Astrocyte (in vitro differentiated cells and primary cell): ENCODE measurements around the gene MDK. TPM values are rescaled to one million over a fixed set of nuclear protein-coding genes. Genes with fewer than 3 reads are reported as not detected.

Source experiments
- DNase-seq: peaks from one replicate; pipeline ENCODE4 v3.0.0-alpha.2; 2010; ENCODE audit warnings: low read depth
- FAIRE-seq: peaks from 2 replicates; lab custom pipeline; 2011; peaks lifted over from hg19 to GRCh38; lab: Jason Lieb, UNC
- H2AFZ ChIP-seq: 2 replicates; pipeline ENCODE4 v1.6.0; 2012; ENCODE audit warnings: low read depth, low read length, inconsistent platforms
- H3K27ac ChIP-seq: 2 replicates; pipeline ENCODE4 v1.5.1; 2011; ENCODE audit warnings: low read depth, low read length, inconsistent platforms
- H3K27me3 ChIP-seq: 2 replicates; pipeline ENCODE4 v1.6.0; 2011; ENCODE audit warnings: low read length, inconsistent platforms; ENCODE audit not compliant: insufficient read depth
- H3K36me3 ChIP-seq: 2 replicates; pipeline ENCODE4 v1.5.1; 2011; ENCODE audit warnings: low read length, inconsistent platforms; ENCODE audit not compliant: insufficient read depth
- H3K4me1 ChIP-seq: 2 replicates; pipeline ENCODE4 v1.5.1; 2011; ENCODE audit warnings: low read length, inconsistent platforms; ENCODE audit not compliant: insufficient read depth
- H3K4me2 ChIP-seq: 2 replicates; pipeline ENCODE4 v1.6.0; 2012; ENCODE audit warnings: low read length, inconsistent platforms
- H3K4me3 ChIP-seq: 2 replicates; pipeline ENCODE4 v1.5.1; 2011; ENCODE audit warnings: low read depth, mild to moderate bottlenecking, low read length, inconsistent platforms; ENCODE audit not compliant: insufficient read depth
- H3K79me2 ChIP-seq: 2 replicates; pipeline ENCODE4 v1.6.0; 2012; ENCODE audit warnings: mild to moderate bottlenecking, low read length, inconsistent platforms; ENCODE audit not compliant: insufficient read depth
- H3K9ac ChIP-seq: 2 replicates; pipeline ENCODE4 v1.6.0; 2012; ENCODE audit warnings: mild to moderate bottlenecking, low read length, inconsistent platforms
- H3K9me3 ChIP-seq: 2 replicates; pipeline ENCODE4 v1.5.1; 2012; ENCODE audit warnings: low read depth, mild to moderate bottlenecking, low read length, inconsistent platforms; ENCODE audit not compliant: insufficient read depth
- H4K20me1 ChIP-seq: 2 replicates; pipeline ENCODE4 v1.6.0; 2012; ENCODE audit warnings: low read length, inconsistent platforms; ENCODE audit not compliant: insufficient read depth
- H3K27ac Mint-ChIP-seq: one replicate; pipeline ENCODE4 v1.8.0; 2021; ENCODE audit warnings: mild to moderate bottlenecking, mixed read lengths; ENCODE audit not compliant: unreplicated experiment
- H3K27me3 Mint-ChIP-seq: one replicate; pipeline ENCODE4 v1.8.0; 2021; ENCODE audit warnings: low read depth, mixed read lengths; ENCODE audit not compliant: unreplicated experiment
- H3K36me3 Mint-ChIP-seq: one replicate; pipeline ENCODE4 v1.8.0; 2021; ENCODE audit warnings: low read depth, mixed read lengths; ENCODE audit not compliant: unreplicated experiment
- H3K4me1 Mint-ChIP-seq: one replicate; pipeline ENCODE4 v1.8.0; 2021; ENCODE audit warnings: low read depth, mixed read lengths; ENCODE audit not compliant: unreplicated experiment
- H3K4me3 Mint-ChIP-seq: one replicate; pipeline ENCODE4 v1.8.0; 2021; ENCODE audit warnings: mild to moderate bottlenecking, moderate library complexity, mixed read lengths; ENCODE audit not compliant: unreplicated experiment
- H3K9me3 Mint-ChIP-seq: one replicate; pipeline ENCODE4 v1.8.0; 2021; ENCODE audit warnings: mild to moderate bottlenecking, mixed read lengths; ENCODE audit not compliant: unreplicated experiment
- EZH2 ChIP-seq: IDR thresholded peaks from 2 replicates; pipeline ENCODE4 v1.6.1; 2012; ENCODE audit warnings: mild to moderate bottlenecking, low read length, inconsistent platforms; ENCODE audit not compliant: insufficient read depth
- total RNA-seq: library from RNA; stranded (reverse); gene quantifications from 2 replicates; pipeline ENCODE4 v1.2.1, GENCODE V29; 2021
- TF ChIP-seq, protein P1 (sequence below): IDR thresholded peaks from 2 replicates; pipeline ENCODE4 v1.5.1; 2011; ENCODE audit warnings: low read depth, mild to moderate bottlenecking, inconsistent platforms, low read length, moderate library complexity; ENCODE audit not compliant: insufficient read depth

The MDK gene
- total RNA-seq, 1 donor from 2014 or later = 325 TPM

DNA sequence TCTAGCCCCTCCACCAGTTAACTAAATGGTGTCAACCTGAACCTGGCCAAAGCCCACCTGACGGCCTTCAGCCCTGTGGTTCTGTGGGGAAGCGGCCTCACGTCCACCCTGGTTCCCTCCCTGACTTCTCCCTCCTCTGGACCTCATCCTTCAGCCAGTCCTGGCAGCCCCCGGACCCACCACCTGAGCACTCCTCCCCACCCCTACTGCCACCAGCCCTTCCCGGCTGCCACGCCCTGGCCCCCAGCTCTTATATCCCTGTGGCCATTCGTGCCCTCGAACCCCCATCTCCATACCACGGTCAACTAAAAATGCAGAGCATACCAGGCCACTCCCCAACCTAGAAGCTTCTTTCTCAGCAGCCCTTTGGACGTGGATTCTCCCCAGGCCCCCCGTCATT, 4.2 kb upstream of the MDK start:
- DNase-seq = no peak
- H3K27ac ChIP-seq = no peak overlapping the region
- H3K79me2 ChIP-seq = peaks cover 5% of the 10 kb centered on the region
- H3K4me3 ChIP-seq = no peak overlapping the region
- TF ChIP-seq, protein P1, sequence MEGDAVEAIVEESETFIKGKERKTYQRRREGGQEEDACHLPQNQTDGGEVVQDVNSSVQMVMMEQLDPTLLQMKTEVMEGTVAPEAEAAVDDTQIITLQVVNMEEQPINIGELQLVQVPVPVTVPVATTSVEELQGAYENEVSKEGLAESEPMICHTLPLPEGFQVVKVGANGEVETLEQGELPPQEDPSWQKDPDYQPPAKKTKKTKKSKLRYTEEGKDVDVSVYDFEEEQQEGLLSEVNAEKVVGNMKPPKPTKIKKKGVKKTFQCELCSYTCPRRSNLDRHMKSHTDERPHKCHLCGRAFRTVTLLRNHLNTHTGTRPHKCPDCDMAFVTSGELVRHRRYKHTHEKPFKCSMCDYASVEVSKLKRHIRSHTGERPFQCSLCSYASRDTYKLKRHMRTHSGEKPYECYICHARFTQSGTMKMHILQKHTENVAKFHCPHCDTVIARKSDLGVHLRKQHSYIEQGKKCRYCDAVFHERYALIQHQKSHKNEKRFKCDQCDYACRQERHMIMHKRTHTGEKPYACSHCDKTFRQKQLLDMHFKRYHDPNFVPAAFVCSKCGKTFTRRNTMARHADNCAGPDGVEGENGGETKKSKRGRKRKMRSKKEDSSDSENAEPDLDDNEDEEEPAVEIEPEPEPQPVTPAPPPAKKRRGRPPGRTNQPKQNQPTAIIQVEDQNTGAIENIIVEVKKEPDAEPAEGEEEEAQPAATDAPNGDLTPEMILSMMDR = no peak
- no peak for TF ChIP-seq EZH2
- no peak overlapping the region for H3K9ac ChIP-seq
- no peak overlapping the region for H3K4me3 Mint-ChIP-seq
- H3K27me3 Mint-ChIP-seq = no peaks in the 10 kb centered on the region
- no peaks in the 10 kb centered on the region for H3K4me1 Mint-ChIP-seq
- no peak overlapping the region for H2AFZ ChIP-seq
- H3K9me3 Mint-ChIP-seq = no peaks in the 10 kb centered on the region
- H3K4me1 ChIP-seq = peaks cover 5% of the 10 kb centered on the region
- H3K27ac Mint-ChIP-seq = peak overlapping the region; percentile 12
- no peak for FAIRE-seq
- H4K20me1 ChIP-seq = no peaks in the 10 kb centered on the region
- H3K36me3 ChIP-seq = no peaks in the 10 kb centered on the region
- H3K27me3 ChIP-seq = no peaks in the 10 kb centered on the region
- peaks cover 14% of the 10 kb centered on the region for H3K36me3 Mint-ChIP-seq
- H3K4me2 ChIP-seq = no peak overlapping the region
- no peaks in the 10 kb centered on the region for H3K9me3 ChIP-seq

DNA sequence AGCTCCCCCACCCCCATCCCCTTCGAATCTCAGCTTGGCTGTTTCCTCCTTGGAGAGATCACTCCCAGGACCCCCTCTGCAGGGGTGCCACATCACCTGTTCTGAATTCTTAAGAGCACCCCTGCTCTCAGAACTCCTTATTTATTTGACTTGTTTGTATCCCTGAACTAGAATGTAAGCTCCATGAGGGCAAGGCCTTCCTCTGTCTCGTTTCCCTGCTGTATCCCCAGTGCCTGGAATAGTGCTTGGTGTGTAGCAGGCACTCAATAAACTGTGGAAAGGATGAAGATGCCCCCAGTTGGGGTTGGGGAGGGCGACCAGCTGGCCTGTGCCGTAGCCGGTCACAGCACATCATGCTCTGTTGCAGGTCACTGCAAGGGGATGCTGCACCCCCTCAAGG, 3.6 kb upstream of the MDK start:
- no peaks in the 10 kb centered on the region for H3K9me3 Mint-ChIP-seq
- Histone ChIP-seq H3K4me3 (no peak overlapping the region), H3K4me2 (no peak overlapping the region), H3K9me3 (no peaks in the 10 kb centered on the region), H3K79me2 (peaks cover 10% of the 10 kb centered on the region), H3K4me1 (peaks cover 10% of the 10 kb centered on the region), H3K27ac (no peak overlapping the region), H3K9ac (no peak overlapping the region), H2AFZ (no peak overlapping the region), H3K36me3 (no peaks in the 10 kb centered on the region), H3K27me3 (no peaks in the 10 kb centered on the region), H4K20me1 (peaks cover 4% of the 10 kb centered on the region)
- TF ChIP-seq EZH2 = no peak
- TF ChIP-seq, protein P1 = no peak
- H3K27me3 Mint-ChIP-seq = no peaks in the 10 kb centered on the region
- no peaks in the 10 kb centered on the region for H3K4me1 Mint-ChIP-seq
- FAIRE-seq (no peak), DNase-seq (no peak)
- H3K27ac Mint-ChIP-seq = no peak overlapping the region
- H3K36me3 Mint-ChIP-seq = peaks cover 12% of the 10 kb centered on the region
- H3K4me3 Mint-ChIP-seq = no peak overlapping the region

DNA sequence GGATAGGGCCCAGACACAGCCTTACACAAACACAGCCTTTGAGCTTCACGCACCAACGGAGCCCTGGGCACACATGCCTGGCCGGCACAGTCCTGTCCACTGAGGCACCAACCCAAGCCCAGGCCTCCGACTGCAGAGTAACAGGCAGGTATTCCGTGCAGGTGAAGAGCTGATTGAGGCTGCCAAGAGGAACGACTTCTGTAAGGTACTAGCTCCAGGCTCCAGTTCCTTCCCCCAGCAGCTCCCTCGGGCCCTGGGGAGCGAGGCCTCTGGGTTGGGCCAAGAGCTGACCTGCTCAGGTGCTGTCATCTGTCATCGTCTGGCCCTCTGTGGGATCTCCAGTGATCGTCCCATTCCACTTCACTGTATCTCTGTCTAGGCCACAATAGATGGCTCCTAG, 3.2 kb upstream of the MDK start:
- H3K4me2 ChIP-seq = no peak overlapping the region
- H3K4me1 ChIP-seq = peaks cover 11% of the 10 kb centered on the region
- no peak overlapping the region for H2AFZ ChIP-seq
- Mint-ChIP-seq H3K4me3 (no peak overlapping the region), H3K9me3 (no peaks in the 10 kb centered on the region), H3K27ac (no peak overlapping the region), H3K4me1 (no peaks in the 10 kb centered on the region), H3K36me3 (peaks cover 12% of the 10 kb centered on the region), H3K27me3 (no peaks in the 10 kb centered on the region)
- no peaks in the 10 kb centered on the region for H3K9me3 ChIP-seq
- DNase-seq (no peak), FAIRE-seq (no peak)
- no peak overlapping the region for H3K4me3 ChIP-seq
- no peak overlapping the region for H3K27ac ChIP-seq
- H3K27me3 ChIP-seq = no peaks in the 10 kb centered on the region
- peaks cover 8% of the 10 kb centered on the region for H4K20me1 ChIP-seq
- H3K36me3 ChIP-seq = no peaks in the 10 kb centered on the region
- H3K79me2 ChIP-seq = peaks cover 14% of the 10 kb centered on the region
- H3K9ac ChIP-seq = no peak overlapping the region
- no peak for TF ChIP-seq EZH2
- TF ChIP-seq, protein P1 = no peak
